HCEC 1CT (cell line): ENCODE data around the gene PHLDA1.
A peak's percentile ranks its signal among the peaks of the same experiment; 100 is the strongest.
"Not testable (repeated sequence)": the region's sequence is repeated elsewhere in the genome, so short reads cannot be mapped to it uniquely, and the experiment has no call there.

ENCODE experiments used
- DNase-seq: peaks from one replicate; pipeline ENCODE4 v3.0.0-alpha.2; 2017

PHLDA1 gene

GRCh38 chr12:75984577-75985182 is 46.9 kb downstream of the PHLDA1 start:
- no peak for DNase-seq

GRCh38 chr12:75983851-75984250 is 47.7 kb downstream of the PHLDA1 start:
- not testable (repeated sequence) for DNase-seq

DNA sequence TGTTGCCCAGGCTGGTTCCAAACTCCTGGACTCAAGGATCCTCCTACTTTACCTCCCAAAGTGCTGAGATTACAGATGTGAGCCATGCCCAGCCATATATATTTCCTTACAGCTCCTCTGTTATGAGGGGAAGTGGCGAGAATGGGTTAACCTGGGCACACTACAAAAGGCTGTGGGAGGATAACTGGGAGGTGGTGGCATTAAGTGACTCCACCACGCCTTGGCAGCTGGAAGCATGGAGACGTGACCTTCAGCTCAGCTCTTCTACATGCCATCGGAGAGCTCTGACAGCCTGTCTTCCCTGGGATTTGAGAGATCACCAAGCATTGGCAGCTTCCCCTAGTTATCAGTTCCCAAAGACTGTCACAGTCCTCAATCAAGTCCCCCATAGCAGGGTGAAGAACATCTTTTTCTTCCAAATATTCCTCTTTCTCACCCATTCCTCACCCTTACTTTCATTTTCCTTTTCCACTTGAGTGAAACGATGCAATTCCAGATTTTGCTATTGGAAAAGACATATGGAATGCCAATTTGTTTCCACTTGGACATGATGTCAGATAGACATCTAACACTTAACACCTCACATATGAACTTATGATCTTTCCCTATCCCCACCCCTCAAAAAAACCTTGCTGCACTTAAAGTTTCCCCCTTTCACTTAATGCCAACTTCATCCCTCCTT is 48.5 kb downstream of the PHLDA1 start:
- peak; percentile 19 for DNase-seq

GRCh38 chr12:75982169-75982564 is 49.4 kb downstream of the PHLDA1 start:
- peak; percentile 53 for DNase-seq

DNA sequence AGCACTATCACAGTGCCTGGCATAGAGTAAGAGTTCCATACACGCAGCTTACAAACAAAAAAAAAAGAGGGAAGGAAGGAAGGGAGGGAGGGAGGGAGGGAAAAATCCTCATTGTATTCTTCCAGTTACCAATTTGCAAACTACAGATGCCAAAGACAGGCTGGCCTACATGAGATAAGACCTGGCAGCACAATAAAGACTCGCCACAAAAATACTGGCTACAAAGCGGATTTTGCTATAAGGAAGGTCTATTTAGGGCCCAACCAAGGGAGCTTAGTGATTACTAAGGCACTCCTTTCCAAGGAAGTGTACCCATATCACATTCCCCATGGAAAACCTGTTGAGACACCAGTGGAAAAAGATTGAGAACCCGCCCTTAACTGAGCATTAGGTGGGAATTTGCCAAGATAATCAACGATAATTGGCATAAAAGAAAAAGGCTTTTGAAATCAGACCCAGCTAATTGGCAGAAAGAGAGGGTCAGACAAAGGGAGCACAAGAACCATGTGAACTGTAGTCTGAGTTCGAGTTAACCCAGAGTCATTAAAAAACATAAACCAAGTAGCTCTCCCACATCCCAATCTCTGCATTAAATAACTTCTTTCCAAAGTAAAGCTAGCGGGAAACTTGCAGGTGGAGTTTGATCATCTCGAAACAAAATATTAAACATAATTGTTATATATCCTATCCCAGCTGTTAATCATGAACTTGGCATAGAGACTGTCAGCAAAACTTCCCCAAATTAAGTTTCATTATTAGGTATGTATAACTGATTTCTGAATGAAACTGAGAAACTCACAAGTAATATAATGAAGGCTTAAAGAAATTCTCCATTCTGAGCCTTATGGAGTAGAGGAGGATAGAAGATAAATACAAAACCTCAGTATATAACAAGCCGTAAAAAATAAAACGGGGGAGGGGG is 50.1 kb downstream of the PHLDA1 start:
- DNase-seq, result no peak

DNA sequence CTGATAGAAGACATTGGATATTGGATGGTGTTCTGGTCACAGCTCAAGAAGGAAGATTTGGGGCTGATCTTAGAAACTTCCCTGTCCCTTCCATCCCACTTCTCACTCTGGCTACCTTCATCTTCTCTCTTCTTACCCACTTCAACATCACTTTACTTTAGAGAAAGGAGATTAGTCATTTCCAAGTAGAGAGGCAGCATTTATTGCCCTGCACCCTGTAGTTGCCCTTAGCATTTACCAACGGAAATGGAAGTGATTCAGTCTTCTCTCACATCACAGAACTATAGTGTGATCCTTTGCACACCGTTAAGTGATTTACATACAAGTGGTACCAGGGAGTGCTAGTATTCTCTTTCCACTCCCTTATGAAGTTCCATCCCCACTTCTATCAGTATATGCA is 52.4 kb downstream of the PHLDA1 start:
- DNase-seq, result peak; percentile 70

DNA sequence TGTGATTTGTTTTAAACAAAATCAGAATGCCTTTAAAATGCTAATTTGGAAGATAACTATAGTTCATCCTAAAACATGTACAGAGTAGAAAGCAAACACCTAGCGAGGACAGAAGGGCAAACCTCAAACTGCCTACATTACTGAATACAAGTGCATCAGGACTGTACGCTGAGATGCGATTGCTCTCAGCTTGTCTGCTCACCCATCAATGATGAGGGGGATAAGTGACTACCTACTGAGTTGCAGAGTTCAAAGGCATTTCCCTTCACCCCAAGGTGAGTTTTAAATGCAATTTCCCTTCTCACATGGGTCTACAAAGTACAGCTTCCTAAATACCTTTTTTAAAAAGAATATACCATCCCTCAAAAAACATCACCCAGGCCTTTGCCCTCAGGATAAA is 52.9 kb downstream of the PHLDA1 start:
- DNase-seq, result no peak

GRCh38 chr12:75977952-75978671 is 53.5 kb downstream of the PHLDA1 start:
- DNase-seq, result peak; percentile 99

GRCh38 chr12:75977590-75977951 is 54.0 kb downstream of the PHLDA1 start:
- DNase-seq, result no peak

- DNase-seq, result no peak
Measured at GRCh38 chr12:75976913-75977312, 54.7 kb downstream of the PHLDA1 start.

DNA sequence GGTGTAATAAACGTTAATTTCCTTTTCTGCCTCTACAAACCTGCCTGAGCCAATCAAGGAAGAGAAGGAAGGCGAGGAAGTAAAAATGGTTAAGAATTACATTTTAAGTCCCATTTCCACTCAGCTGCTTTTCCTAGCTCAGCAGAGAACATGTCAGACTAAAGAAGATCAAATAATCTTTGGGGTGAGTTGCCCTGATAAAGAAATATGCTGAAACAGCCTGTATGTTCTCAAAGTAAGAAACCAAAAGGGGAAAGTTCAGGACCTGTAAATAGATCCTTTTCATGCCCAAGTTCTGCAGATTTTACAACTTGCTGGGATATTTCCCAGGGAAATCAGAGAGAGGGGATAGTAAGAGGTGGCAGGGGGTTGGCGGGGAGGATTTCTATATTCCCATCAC is 55.5 kb downstream of the PHLDA1 start:
- DNase-seq, result no peak

DNA sequence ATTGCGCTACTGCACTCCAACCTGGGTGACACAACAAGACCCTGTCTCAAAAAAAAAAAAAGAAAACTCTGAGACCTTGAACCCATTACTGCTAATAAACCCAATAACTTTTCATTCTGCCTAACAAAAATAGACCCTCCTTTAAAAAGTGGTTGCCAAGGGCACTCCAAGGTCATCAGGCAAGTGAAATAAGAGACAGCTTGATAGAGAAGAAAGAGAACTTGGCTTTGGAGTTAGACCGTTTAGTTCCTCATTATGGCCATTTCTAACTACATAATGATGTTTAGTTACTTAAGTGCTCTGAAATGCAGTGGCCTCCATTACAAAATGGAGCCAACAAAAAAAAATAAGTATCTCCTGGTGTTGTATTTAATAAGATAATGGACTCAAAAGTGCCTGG is 55.9 kb downstream of the PHLDA1 start:
- no peak for DNase-seq
